Esophagus squamous epithelium (tissue), 4 donors: ENCODE data around the gene THAP7.

ENCODE experiments used
- CTCF ChIP-seq, 6 experiments: fragments of 450-650 bp in 4 of 6; fragments of 200-600 bp in 2 of 6; sonication (generic) in 2 of 6; IDR thresholded peaks; one replicate each; pipeline ENCODE4 v1.5.1; 2016 to 2019; ENCODE audit warnings: antibody characterized with exemption in 6 of 6, mild to moderate bottlenecking in 4 of 6, moderate library complexity in 4 of 6
- POLR2A ChIP-seq, 4 donors: fragments of 450-650 bp; IDR thresholded peaks; one replicate each; pipeline ENCODE4 v1.6.1; 2017; ENCODE audit warnings: antibody characterized with exemption in 4 of 4, mild to moderate bottlenecking in 4 of 4, moderate library complexity in 3 of 4

- TF ChIP-seq POLR2A (IDR thresholded peaks at IDR 0.05) = no peak
- TF ChIP-seq CTCF (IDR thresholded peaks at IDR 0.05) = no peak
Measured at GRCh38 chr22:20953342-20953608, 48.6 kb downstream of the THAP7 start.
